GM23248 (cell line): ENCODE data around the gene TYSND1. TPM values are rescaled to one million over a fixed set of nuclear protein-coding genes. Genes with fewer than 3 reads are reported as not detected.

Experiments used
- DNase-seq: peaks from one replicate; pipeline ENCODE4 v3.0.0-alpha.2; 2015
- H2AFZ ChIP-seq: fragments of 200-600 bp; sonication (generic); 2 replicates; pipeline ENCODE4 v1.6.1; 2016; ENCODE audit warnings: antibody characterized with exemption
- H3F3A ChIP-seq: fragments of 200-600 bp; sonication (generic); 2 replicates; pipeline ENCODE4 v1.6.1; 2016; ENCODE audit warnings: mild to moderate bottlenecking, antibody characterized with exemption, mixed run types; ENCODE audit not compliant: insufficient read depth
- H3K27ac ChIP-seq: fragments of 200-600 bp; sonication (generic); 2 replicates; pipeline ENCODE4 v1.5.1; 2016; ENCODE audit warnings: mild to moderate bottlenecking
- H3K27me3 ChIP-seq: fragments of 200-600 bp; sonication (generic); replicated peaks from 2 replicates; pipeline ENCODE4 v1.6.1; 2016; ENCODE audit warnings: mild to moderate bottlenecking; ENCODE audit not compliant: insufficient read depth
- H3K36me3 ChIP-seq: fragments of 200-600 bp; sonication (generic); 2 replicates; pipeline ENCODE4 v1.6.1; 2016; ENCODE audit warnings: low read depth, mild to moderate bottlenecking
- H3K4me1 ChIP-seq: fragments of 200-600 bp; sonication (generic); 2 replicates; pipeline ENCODE4 v1.6.1; 2016; ENCODE audit warnings: mild to moderate bottlenecking; ENCODE audit not compliant: insufficient read depth
- H3K4me2 ChIP-seq: fragments of 200-600 bp; sonication (generic); one replicate; pipeline ENCODE4 v1.6.1; 2016; ENCODE audit warnings: mild to moderate bottlenecking; ENCODE audit not compliant: unreplicated experiment
- H3K4me3 ChIP-seq: fragments of 200-600 bp; sonication (generic); 2 replicates; pipeline ENCODE4 v1.5.1; 2016; ENCODE audit warnings: mild to moderate bottlenecking
- H3K79me2 ChIP-seq: fragments of 200-600 bp; sonication (generic); 2 replicates; pipeline ENCODE4 v1.6.1; 2016; ENCODE audit warnings: mild to moderate bottlenecking; ENCODE audit not compliant: insufficient read depth
- H3K9ac ChIP-seq: fragments of 200-600 bp; sonication (generic); 2 replicates; pipeline ENCODE4 v1.6.1; 2016; ENCODE audit warnings: mild to moderate bottlenecking
- H3K9me2 ChIP-seq: fragments of 200-600 bp; sonication (generic); 2 replicates; pipeline ENCODE4 v1.6.1; 2016; ENCODE audit warnings: mixed run types, mild to moderate bottlenecking, moderate library complexity; ENCODE audit not compliant: insufficient read depth
- H3K9me3 ChIP-seq: fragments of 200-600 bp; sonication (generic); one replicate; pipeline ENCODE4 v1.6.1; 2017; ENCODE audit warnings: low read depth
- H4K20me1 ChIP-seq: fragments of 200-600 bp; sonication (generic); 2 replicates; pipeline ENCODE4 v1.6.0; 2016; ENCODE audit not compliant: insufficient read depth
- EZH2 ChIP-seq: fragments of 200-600 bp; sonication (generic); IDR thresholded peaks from 2 replicates; pipeline ENCODE4 v1.6.1; 2018; ENCODE audit warnings: antibody characterized with exemption, mild to moderate bottlenecking; ENCODE audit not compliant: insufficient read depth, poor library complexity, severe bottlenecking
- EZH2phosphoT487 ChIP-seq: fragments of 200-600 bp; sonication (generic); IDR thresholded peaks from 2 replicates; pipeline ENCODE4 v1.6.1; 2018; ENCODE audit warnings: antibody characterized with exemption, moderate library complexity, mild to moderate bottlenecking, low read depth; ENCODE audit not compliant: insufficient read depth
- WGBS, 2 experiments: methylation state at CpG; one replicate each; pipeline ENCODE4 v1.1.6; 2015 to 2017; ENCODE audit warnings: low lambda C conversion rate in 2 of 2, low coverage in 1 of 2; ENCODE audit errors: missing lambda C conversion rate in 2 of 2; 5-methylcytosine and 5-hydroxymethylcytosine counted together
- in situ Hi-C: fragments of 300-500 bp; cut with MboI; formaldehyde crosslinking; loops from 2 replicates; pipeline ENCODE4 v1.15.0; 2020
- polyA plus RNA-seq: library from polyadenylated mRNA; unstranded; fragments of >200 nt; fragmentation: Nextera tagmentation; extraction: Ambion mirVana; gene quantifications from 2 replicates; pipeline ENCODE4 v1.2.1, GENCODE V29; 2016
- total RNA-seq: library from RNA; depleted of rRNA; stranded (reverse); fragments of >200 nt; shearing (Covaris generic); gene quantifications from 2 replicates; pipeline ENCODE4 v1.2.3, GENCODE V29; 2014

The TYSND1 gene
- total and polyA plus RNA-seq, 2 experiments from 2014 or later = 4.0 to 6.4 TPM

DNA sequence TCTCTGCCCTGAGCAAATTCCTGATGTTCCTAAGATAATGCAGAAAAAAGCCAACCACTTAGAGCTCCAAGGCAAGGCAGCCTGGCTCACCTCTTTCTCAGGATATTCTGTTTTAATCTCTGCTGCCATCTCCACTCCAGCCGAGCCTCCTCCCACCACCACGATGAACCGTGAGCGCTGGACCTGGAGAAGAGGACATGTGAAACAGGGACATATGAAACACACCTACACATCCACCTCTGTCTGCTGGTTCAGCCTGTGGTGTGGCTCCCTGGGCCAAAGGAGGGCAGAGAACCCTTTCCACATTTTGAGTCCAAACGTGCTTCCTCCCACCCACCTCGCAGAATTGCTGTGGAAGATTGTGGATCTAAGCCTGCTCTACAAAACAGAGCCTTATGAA is 26.1 kb downstream of the TYSND1 start:
- no peak for TF ChIP-seq EZH2phosphoT487
- TF ChIP-seq EZH2 = no peak
- Histone ChIP-seq H3K79me2 (no peaks in the 10 kb centered on the region), H2AFZ (no peak overlapping the region), H3F3A (no peaks in the 10 kb centered on the region), H3K27me3 (no peaks in the 10 kb centered on the region), H4K20me1 (no peaks in the 10 kb centered on the region), H3K4me2 (no peak overlapping the region), H3K27ac (no peak overlapping the region), H3K36me3 (no peaks in the 10 kb centered on the region; the same call in 1 of the 2 replicates), H3K4me3 (no peak overlapping the region), H3K9me2 (no peaks in the 10 kb centered on the region), H3K9ac (no peak overlapping the region), H3K4me1 (no peaks in the 10 kb centered on the region), H3K9me3 (no peaks in the 10 kb centered on the region)
- 97 to 100% methylated on average over 6 of the region's 6 CpGs for WGBS, 2 experiments
- in situ Hi-C loops = no loop called here
- DNase-seq = no peak

DNA sequence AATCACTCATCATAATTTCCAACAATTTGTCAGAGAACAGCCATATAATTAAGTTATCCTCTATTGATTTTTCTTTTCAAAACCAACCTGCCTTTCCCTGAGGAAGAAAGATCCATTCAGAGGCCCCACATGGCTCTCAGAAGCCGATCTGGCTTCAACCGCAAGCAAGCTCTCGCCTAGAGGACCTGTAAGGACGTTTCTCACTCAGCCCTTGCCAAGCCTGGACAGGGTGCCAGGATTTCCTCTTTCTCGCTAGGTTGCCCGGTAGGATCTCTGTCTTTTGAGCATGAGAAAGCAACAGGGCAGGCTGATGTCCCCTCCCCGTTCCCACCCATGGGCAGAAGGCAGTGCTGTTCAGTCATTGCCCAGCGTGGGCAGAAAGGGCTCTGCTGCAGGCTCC is 26.9 kb downstream of the TYSND1 start:
- no peak overlapping the region for H2AFZ ChIP-seq
- H4K20me1 ChIP-seq = no peaks in the 10 kb centered on the region
- H3K79me2 ChIP-seq = no peaks in the 10 kb centered on the region
- no peak overlapping the region for H3K9ac ChIP-seq
- H3K9me3 ChIP-seq = no peaks in the 10 kb centered on the region
- H3K4me2 ChIP-seq = no peak overlapping the region
- H3K27ac ChIP-seq = no peak overlapping the region
- H3F3A ChIP-seq = no peaks in the 10 kb centered on the region
- no peaks in the 10 kb centered on the region for H3K27me3 ChIP-seq
- no peak for TF ChIP-seq EZH2phosphoT487
- TF ChIP-seq EZH2 = no peak
- H3K4me1 ChIP-seq = no peaks in the 10 kb centered on the region
- no peak overlapping the region for H3K4me3 ChIP-seq
- no peaks in the 10 kb centered on the region for H3K9me2 ChIP-seq
- 78 to 82% methylated on average over 8 of the region's 8 CpGs for WGBS, 2 experiments
- in situ Hi-C loops = no loop called here
- no peak for DNase-seq
- H3K36me3 ChIP-seq = no peaks in the 10 kb centered on the region; the same call in 1 of the 2 replicates

DNA sequence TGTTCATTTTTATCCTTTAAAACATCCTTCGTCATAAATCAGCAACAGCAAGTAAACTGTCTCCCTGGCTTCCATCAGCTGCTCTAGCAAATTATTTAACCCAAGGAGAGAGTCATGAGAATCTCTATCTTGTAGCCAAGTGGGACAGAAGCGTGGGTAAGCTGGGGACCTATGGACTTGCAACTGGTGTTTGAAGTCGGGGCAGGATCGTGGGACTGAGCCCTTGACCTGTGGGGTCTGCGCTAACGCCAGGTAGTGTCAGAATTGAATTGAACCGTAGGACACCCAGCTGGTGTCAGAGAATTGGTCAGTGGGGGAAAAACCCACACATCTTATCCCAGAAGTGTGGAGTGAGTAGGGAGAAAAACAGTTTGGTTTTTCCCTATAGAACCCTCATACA is 27.3 kb downstream of the TYSND1 start:
- Histone ChIP-seq H3K9ac (no peak overlapping the region), H3F3A (no peaks in the 10 kb centered on the region), H3K27ac (no peak overlapping the region), H3K4me1 (no peaks in the 10 kb centered on the region), H3K9me2 (no peaks in the 10 kb centered on the region), H3K9me3 (no peaks in the 10 kb centered on the region), H3K36me3 (no peaks in the 10 kb centered on the region; the same call in 1 of the 2 replicates), H2AFZ (no peak overlapping the region), H4K20me1 (no peaks in the 10 kb centered on the region), H3K4me2 (no peak overlapping the region), H3K79me2 (no peaks in the 10 kb centered on the region), H3K27me3 (no peaks in the 10 kb centered on the region), H3K4me3 (no peak overlapping the region)
- no peak for DNase-seq
- no peak for TF ChIP-seq EZH2phosphoT487
- TF ChIP-seq EZH2 = no peak
- in situ Hi-C loops = no loop called here
- 91 to 96% methylated on average over 7 of the region's 7 CpGs for WGBS, 2 experiments

DNA sequence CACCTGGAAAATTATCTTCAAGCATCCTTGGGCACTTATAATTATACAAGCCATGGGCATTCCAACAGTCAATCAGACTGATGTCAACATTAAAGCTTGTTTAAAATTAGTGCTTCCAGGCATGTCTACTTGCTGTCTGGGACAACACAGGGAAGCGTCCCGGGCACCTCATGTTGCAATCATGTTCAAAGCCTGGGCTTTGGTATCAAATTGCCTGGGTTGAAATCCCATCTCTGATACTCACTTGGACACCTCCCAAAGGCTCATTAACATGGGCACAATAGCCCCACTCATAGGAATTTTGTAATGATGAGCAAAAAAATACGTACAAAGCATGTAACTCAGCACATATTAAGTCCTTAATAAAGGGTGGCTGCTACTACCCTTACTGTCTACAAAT is 28.3 kb downstream of the TYSND1 start:
- Histone ChIP-seq H3K4me1 (no peaks in the 10 kb centered on the region), H3K4me2 (no peak overlapping the region), H3K9me3 (no peaks in the 10 kb centered on the region), H3K4me3 (no peak overlapping the region), H3K36me3 (no peaks in the 10 kb centered on the region; the same call in 1 of the 2 replicates), H3K27me3 (no peaks in the 10 kb centered on the region), H3F3A (no peaks in the 10 kb centered on the region), H3K9ac (no peak overlapping the region), H4K20me1 (no peaks in the 10 kb centered on the region), H3K79me2 (no peaks in the 10 kb centered on the region), H2AFZ (no peak overlapping the region), H3K27ac (no peak overlapping the region), H3K9me2 (no peaks in the 10 kb centered on the region)
- in situ Hi-C loops = no loop called here
- no peak for DNase-seq
- TF ChIP-seq EZH2phosphoT487 (no peak), EZH2 (no peak)
- 92 to 94% methylated on average over 3 of the region's 3 CpGs for WGBS, 2 experiments

DNA sequence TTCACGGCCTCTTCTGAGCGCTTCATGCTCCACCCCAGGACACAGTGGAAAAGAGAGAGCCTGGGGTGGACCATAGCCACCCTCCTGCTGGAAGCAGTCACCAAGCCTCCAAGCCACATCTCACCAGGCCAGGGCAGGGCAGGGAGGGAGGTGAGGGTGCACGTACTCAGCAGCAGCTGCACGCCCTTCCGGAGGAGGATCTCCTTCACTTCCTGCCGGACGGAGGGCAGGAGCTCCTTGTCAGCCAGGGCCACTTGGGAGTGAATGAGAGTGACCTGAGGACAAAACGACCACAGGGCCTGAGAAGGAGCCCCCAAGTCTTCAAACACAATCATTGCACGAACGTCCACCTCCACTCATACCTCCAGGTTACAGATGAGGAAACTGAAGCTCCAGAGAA is 28.9 kb downstream of the TYSND1 start:
- Histone ChIP-seq H3K9ac (no peak overlapping the region), H3K4me1 (no peaks in the 10 kb centered on the region), H3K36me3 (no peaks in the 10 kb centered on the region; the same call in 1 of the 2 replicates), H3K4me3 (no peak overlapping the region), H3K4me2 (no peak overlapping the region), H3K27me3 (no peaks in the 10 kb centered on the region), H2AFZ (no peak overlapping the region), H4K20me1 (no peaks in the 10 kb centered on the region), H3K27ac (no peak overlapping the region), H3K9me3 (no peaks in the 10 kb centered on the region), H3K79me2 (no peaks in the 10 kb centered on the region), H3F3A (no peaks in the 10 kb centered on the region), H3K9me2 (no peaks in the 10 kb centered on the region)
- WGBS, 2 experiments = 69 to 73% methylated on average over 9 to 10 of the region's 10 CpGs
- DNase-seq = no peak
- TF ChIP-seq EZH2 (no peak), EZH2phosphoT487 (no peak)
- in situ Hi-C loops = no loop called here
